H1 (cell line): ENCODE measurements around the gene IL1RAP. TPM values are rescaled to one million over a fixed set of nuclear protein-coding genes. Genes with fewer than 3 reads are reported as not detected.

Source experiments
- CTCF ChIA-PET: fragments of 300-600 bp; sonication (Branson Sonifier 250); formaldehyde crosslinking; loops from one replicate; lab custom pipeline; 2021; ENCODE audit not compliant: partially characterized antibody; lab: Charles Lee
- POLR2A ChIA-PET: fragments of 300-600 bp; sonication (Branson Sonifier 250); formaldehyde crosslinking; loops from one replicate; lab custom pipeline; 2021; ENCODE audit warnings: inconsistent platforms; ENCODE audit not compliant: partially characterized antibody; lab: Charles Lee
- DNase-seq, 2 experiments: peaks; one replicate each; pipeline versions ENCODE4 v3.0.0 to v3.0.0-alpha.2; 2010 to 2022; ENCODE audit warnings: low spot score in 2 of 2, low read depth in 1 of 2, mixed read lengths in 1 of 2
- FAIRE-seq: peaks from 2 replicates; lab custom pipeline; 2011; peaks lifted over from hg19 to GRCh38; lab: Jason Lieb, UNC
- H2AFZ ChIP-seq: 2 replicates; pipeline ENCODE4 v1.8.1; 2012; ENCODE audit warnings: low read length, inconsistent platforms
- H2AK5ac ChIP-seq: 2 replicates; pipeline ENCODE4 v1.6.1; 2013; ENCODE audit warnings: low read depth, low read length
- H2BK120ac ChIP-seq: replicated peaks from 2 replicates; pipeline ENCODE3; 2013; ENCODE audit warnings: low read depth, low read length, inconsistent platforms
- H2BK12ac ChIP-seq: 2 replicates; pipeline ENCODE4 v1.6.1; 2013; ENCODE audit warnings: low read depth, low read length
- H2BK15ac ChIP-seq: 2 replicates; pipeline ENCODE4 v1.6.1; 2013; ENCODE audit warnings: low read length
- H2BK20ac ChIP-seq: 2 replicates; pipeline ENCODE4 v1.6.1; 2013; ENCODE audit warnings: low read length
- H2BK5ac ChIP-seq: 2 replicates; pipeline ENCODE4 v1.6.1; 2013; ENCODE audit warnings: low read depth, low read length
- H3K14ac ChIP-seq: 2 replicates; pipeline ENCODE4 v1.6.1; 2013; ENCODE audit warnings: inconsistent platforms; ENCODE audit not compliant: insufficient read length
- H3K18ac ChIP-seq: 2 replicates; pipeline ENCODE4 v1.6.1; 2013; ENCODE audit warnings: low read length; ENCODE audit errors: extremely low read depth
- H3K23ac ChIP-seq: 2 replicates; pipeline ENCODE4 v1.6.1; 2013; ENCODE audit warnings: inconsistent platforms; ENCODE audit not compliant: insufficient read length
- H3K23me2 ChIP-seq: 2 replicates; pipeline ENCODE4 v1.6.1; 2013; ENCODE audit warnings: low read depth, low read length
- H3K27ac ChIP-seq: 2 replicates; pipeline ENCODE4 v1.6.1; 2011; ENCODE audit warnings: low read depth, low read length, inconsistent platforms
- H3K27me3 ChIP-seq, 4 experiments: replicated peaks in 1 of 4; 1 replicate in 1 of 4; 2 replicates in 3 of 4; pipeline versions ENCODE4 v1.6.1 to v1.8.1; 2011 to 2013; ENCODE audit warnings: low read length in 3 of 4, mild to moderate bottlenecking in 3 of 4, inconsistent platforms in 2 of 4, mixed read lengths in 2 of 4, moderate library complexity in 1 of 4; ENCODE audit not compliant: control insufficient read depth in 3 of 4, insufficient read depth in 3 of 4; ENCODE audit errors: extremely low read depth in 1 of 4
- H3K36me3 ChIP-seq, 4 experiments: 2 replicates each; pipeline versions ENCODE4 v1.6.1 to v1.8.1; 2011 to 2013; ENCODE audit warnings: mild to moderate bottlenecking in 4 of 4, low read length in 3 of 4, moderate library complexity in 2 of 4, control low read depth in 1 of 4, inconsistent platforms in 1 of 4; ENCODE audit not compliant: insufficient read depth in 4 of 4, control insufficient read depth in 2 of 4
- H3K4ac ChIP-seq: replicated peaks from 2 replicates; pipeline ENCODE3; 2013; ENCODE audit warnings: low read length, low read depth, mixed read lengths, inconsistent platforms; ENCODE audit not compliant: insufficient read length
- H3K4me1 ChIP-seq, 4 experiments: replicated peaks in 1 of 4; 1 replicate in 1 of 4; 2 replicates in 3 of 4; pipeline versions ENCODE4 v1.6.1 to v1.8.1; 2011 to 2013; ENCODE audit warnings: low read length in 3 of 4, inconsistent platforms in 2 of 4, mixed read lengths in 1 of 4; ENCODE audit not compliant: insufficient read depth in 4 of 4, control insufficient read depth in 3 of 4
- H3K4me2 ChIP-seq, 2 experiments: 2 replicates each; pipeline versions ENCODE4 v1.6.1 to v1.8.1; 2011 to 2013; ENCODE audit warnings: low read depth in 2 of 2, low read length in 2 of 2, control low read depth in 1 of 2, inconsistent platforms in 1 of 2, mild to moderate bottlenecking in 1 of 2; ENCODE audit not compliant: insufficient read depth in 1 of 2
- H3K4me3 ChIP-seq, 4 experiments: fragments of 200-600, 300-600 bp in 1 of 4; sonication (generic), shearing (Covaris generic), sonication (Bioruptor Twin) in 1 of 4; 2 replicates each; pipeline versions ENCODE4 v1.5.1 to v1.8.1; 2011 to 2016; ENCODE audit warnings: low read length in 4 of 4, low read depth in 3 of 4, control low read depth in 2 of 4, inconsistent platforms in 2 of 4, mild to moderate bottlenecking in 2 of 4, mixed read lengths in 1 of 4, moderate library complexity in 1 of 4; ENCODE audit not compliant: insufficient read depth in 2 of 4; ENCODE audit errors: extremely low read depth in 1 of 4
- H3K56ac ChIP-seq: replicated peaks from 2 replicates; pipeline ENCODE3; 2013; ENCODE audit warnings: low read depth, mild to moderate bottlenecking, mixed read lengths, low read length, inconsistent platforms; ENCODE audit not compliant: insufficient read length
- H3K79me1 ChIP-seq: 2 replicates; pipeline ENCODE4 v1.6.1; 2013; ENCODE audit warnings: low read depth, low read length, control low read depth
- H3K79me2 ChIP-seq, 2 experiments: 2 replicates each; pipeline versions ENCODE4 v1.6.1 to v1.8.1; 2012 to 2013; ENCODE audit warnings: low read length in 2 of 2, mild to moderate bottlenecking in 2 of 2, inconsistent platforms in 1 of 2; ENCODE audit not compliant: insufficient read depth in 2 of 2, control insufficient read depth in 1 of 2
- H3K9ac ChIP-seq, 4 experiments: replicated peaks in 1 of 4; 1 replicate in 1 of 4; 2 replicates in 3 of 4; pipeline versions ENCODE4 v1.6.1 to v1.8.1; 2011 to 2013; ENCODE audit warnings: low read depth in 3 of 4, low read length in 3 of 4, control low read depth in 2 of 4, mild to moderate bottlenecking in 2 of 4, moderate library complexity in 2 of 4, inconsistent platforms in 1 of 4; ENCODE audit errors: extremely low read depth in 1 of 4
- H3K9me3 ChIP-seq, 2 experiments: 2 replicates each; pipeline versions ENCODE4 v1.6.1 to v1.8.1; 2012 to 2013; ENCODE audit warnings: mild to moderate bottlenecking in 2 of 2, moderate library complexity in 2 of 2, control low read depth in 1 of 2, inconsistent platforms in 1 of 2, low read depth in 1 of 2, low read length in 1 of 2, mixed read lengths in 1 of 2; ENCODE audit not compliant: insufficient read depth in 2 of 2
- H4K20me1 ChIP-seq, 2 experiments: replicated peaks in 1 of 2; 2 replicates each; pipeline versions ENCODE3 to v1.8.1; 2011 to 2013; ENCODE audit warnings: inconsistent platforms in 2 of 2, low read length in 2 of 2, mild to moderate bottlenecking in 1 of 2; ENCODE audit not compliant: insufficient read depth in 2 of 2, control insufficient read depth in 1 of 2
- H4K5ac ChIP-seq: 2 replicates; pipeline ENCODE4 v1.6.1; 2013; ENCODE audit warnings: low read length, low read depth, mixed read lengths, inconsistent platforms; ENCODE audit not compliant: insufficient read length
- H4K8ac ChIP-seq: 2 replicates; pipeline ENCODE4 v1.8.0; 2013; ENCODE audit warnings: mild to moderate bottlenecking, moderate library complexity, low read length, inconsistent platforms; ENCODE audit not compliant: insufficient read depth; ENCODE audit errors: extremely low read depth
- H4K91ac ChIP-seq: replicated peaks from 2 replicates; pipeline ENCODE3; 2013; ENCODE audit warnings: low read length, mixed read lengths, inconsistent platforms; ENCODE audit not compliant: insufficient read length
- BRCA1 ChIP-seq: IDR thresholded peaks from 2 replicates; pipeline ENCODE4 v1.6.1; 2012; ENCODE audit warnings: low read depth, low read length, improper control_type of control experiment
- CEBPB ChIP-seq: IDR thresholded peaks from 2 replicates; pipeline ENCODE4 v1.6.1; 2012; ENCODE audit warnings: low read depth, low read length
- CREB1 ChIP-seq: IDR thresholded peaks from 2 replicates; pipeline ENCODE4 v1.6.1; 2012; ENCODE audit warnings: inconsistent platforms
- CTBP2 ChIP-seq: IDR thresholded peaks from 2 replicates; pipeline ENCODE4 v1.7.0; 2011; ENCODE audit warnings: borderline replicate concordance, mild to moderate bottlenecking, moderate library complexity, mixed read lengths, low read length; ENCODE audit not compliant: insufficient read depth, insufficient read length
- E2F6 ChIP-seq: IDR thresholded peaks from 2 replicates; pipeline ENCODE4 v1.6.1; 2012; ENCODE audit warnings: inconsistent platforms
- FOSL1 ChIP-seq: IDR thresholded peaks from 2 replicates; pipeline ENCODE4 v1.6.1; 2011; ENCODE audit warnings: mild to moderate bottlenecking, low read depth, low read length, moderate library complexity; ENCODE audit not compliant: insufficient read depth
- GTF2F1 ChIP-seq: IDR thresholded peaks from 2 replicates; pipeline ENCODE4 v1.6.1; 2012; ENCODE audit warnings: low read depth, low read length, improper control_type of control experiment, borderline replicate concordance
- JUND ChIP-seq: IDR thresholded peaks from 2 replicates; pipeline ENCODE4 v1.6.1; 2011; ENCODE audit warnings: mild to moderate bottlenecking, improper control_type of control experiment, low read length
- KDM1A ChIP-seq: fragments of 200-600, 300-600 bp; sonication (generic); IDR thresholded peaks from 2 replicates; pipeline ENCODE4 v1.7.1; 2016; ENCODE audit warnings: mild to moderate bottlenecking, low read length, borderline replicate concordance
- MAX ChIP-seq: IDR thresholded peaks from 2 replicates; pipeline ENCODE4 v1.6.1; 2012; ENCODE audit warnings: inconsistent platforms
- POLR2AphosphoS5 ChIP-seq: IDR thresholded peaks from 2 replicates; pipeline ENCODE4 v1.6.1; 2011; ENCODE audit warnings: low read depth, low read length
- RAD21 ChIP-seq, 2 experiments: IDR thresholded peaks in 1 of 2; conservative IDR thresholded peaks in 1 of 2; 2 replicates each; pipeline ENCODE4 v1.6.1; 2011; ENCODE audit warnings: low read depth in 2 of 2, low read length in 2 of 2, improper control_type of control experiment in 1 of 2, inconsistent platforms in 1 of 2, mild to moderate bottlenecking in 1 of 2, moderate library complexity in 1 of 2
- SIRT6 ChIP-seq: IDR thresholded peaks from one replicate; pipeline ENCODE4 v1.7.1; 2012; ENCODE audit warnings: low read length, inconsistent platforms
- WGBS, 2 experiments: shearing (Covaris generic) in 1 of 2; methylation state at CpG; one replicate each; pipeline versions ENCODE4 v1.1.6 to v1.1.7; 2013 to 2015; ENCODE audit warnings: low lambda C conversion rate in 2 of 2, mixed read lengths in 2 of 2, inconsistent platforms in 1 of 2, low coverage in 1 of 2, missing lambda C conversion rate in 1 of 2; ENCODE audit not compliant: insufficient replicate concordance in 2 of 2, insufficient coverage in 1 of 2, insufficient read length in 1 of 2; ENCODE audit errors: extremely low coverage in 1 of 2, missing lambda C conversion rate in 1 of 2; 5-methylcytosine and 5-hydroxymethylcytosine counted together
- polyA plus RNA-seq, 7 experiments: library from polyadenylated mRNA; depleted of rRNA in 3 of 7; stranded (reverse) in 5 of 7; unstranded in 2 of 7; fragments of >200 nt in 5 of 7; fragments of 200-250 nt in 2 of 7; gene quantifications; 1 replicate in 5 of 7; 2 replicates in 1 of 7; 4 replicates in 1 of 7; pipeline versions ENCODE4 v1.2.1 to v1.2.3, GENCODE V29; 2011 to 2013; ENCODE audit warnings: missing spikeins in 2 of 7, mixed read lengths in 2 of 7
- total RNA-seq: library from RNA; stranded (reverse); fragmentation: NEBNext Ultra II Directional; extraction: Animal tissue kit (Norgen Biotek cat#: 25700); gene quantifications from 2 replicates; pipeline ENCODE4 v1.2.1, GENCODE V29; 2021

IL1RAP gene
- total and polyA plus RNA-seq, 2 of the 8 experiments (the other 6 are each of a cell fraction or from before 2014, with no cell fraction given): 2.4 to 3.9 TPM

- H3K18ac ChIP-seq: no peak overlapping the region
- H3K23me2 ChIP-seq: no peaks in the 10 kb centered on the region; the same call in 1 of the 2 replicates
- no peak overlapping the region for H2BK20ac ChIP-seq
- ChIA-PET POLR2A (no interaction called here), CTCF (interaction anchor here (0.6 kb wide), 1 partner anchor 37 kb away, joined by 5 read pairs; no protein-coding TSS in a partner anchor)
- H3K9ac ChIP-seq: no peak overlapping the region
- H3K4ac ChIP-seq: no peak overlapping the region
- no peak for DNase-seq
- no peak overlapping the region for H2BK5ac ChIP-seq
- no peak for FAIRE-seq
- H3K9me3 ChIP-seq: no peaks in the 10 kb centered on the region
- H3K36me3 ChIP-seq: no peaks in the 10 kb centered on the region
- H4K91ac ChIP-seq: no peak overlapping the region
- 72% methylated on average over 1 of the region's 1 CpG; no CpG with 5 or more reads in 1 of the 2 experiments for WGBS, 2 experiments
- no peak overlapping the region for H3K4me3 ChIP-seq
- H3K4me1 ChIP-seq: no peaks in the 10 kb centered on the region
- H3K79me2 ChIP-seq: no peaks in the 10 kb centered on the region
- H3K27me3 ChIP-seq: no peaks in the 10 kb centered on the region
- no peak overlapping the region for H2AFZ ChIP-seq
- H4K8ac ChIP-seq: no peak overlapping the region
- H4K20me1 ChIP-seq: no peaks in the 10 kb centered on the region
- H4K5ac ChIP-seq: no peak overlapping the region
- H3K4me2 ChIP-seq: no peak overlapping the region
- H3K23ac ChIP-seq: no peak overlapping the region
- H2BK12ac ChIP-seq: no peak overlapping the region
- no peak overlapping the region for H2BK15ac ChIP-seq
- no peak overlapping the region for H3K27ac ChIP-seq
- no peaks in the 10 kb centered on the region for H3K79me1 ChIP-seq
- no peak overlapping the region for H3K56ac ChIP-seq
- H2AK5ac ChIP-seq: no peak overlapping the region
- no peak overlapping the region for H2BK120ac ChIP-seq
- H3K14ac ChIP-seq: no peak overlapping the region
- TF ChIP-seq E2F6: no peak
- TF ChIP-seq CEBPB: no peak
- TF ChIP-seq KDM1A: no peak
- no peak for TF ChIP-seq MAX
- TF ChIP-seq GTF2F1: no peak
- TF ChIP-seq CREB1: no peak
- TF ChIP-seq CTBP2: no peak
- TF ChIP-seq BRCA1: no peak
- no peak for TF ChIP-seq POLR2AphosphoS5
- no peak for TF ChIP-seq SIRT6
- no peak for TF ChIP-seq JUND
- no peak for TF ChIP-seq FOSL1
- TF ChIP-seq RAD21 (IDR thresholded peaks at IDR 0.05 in 1 of 2, conservative IDR thresholded peaks at IDR 0.05 in 1 of 2; ENCODE audit: low read depth in 2 of 2, low read length in 2 of 2): no peak
Measured at GRCh38 chr3:190496859-190497258, 17.0 kb upstream of the IL1RAP start.
